Measurements from ENCODE around the gene EXT2.

- no peak for TF ChIP-seq EZH2 (IDR thresholded peaks at IDR 0.05; ENCODE audit: insufficient read depth, poor library complexity, severe bottlenecking)
- no peak for TF ChIP-seq EZH2phosphoT487 (IDR thresholded peaks at IDR 0.05; ENCODE audit: insufficient read depth, low read depth)
These were observed 44.9 kb downstream of the EXT2 start for GRCh38 chr11:44140372-44140771.
